ENCODE results near the gene MARK1. TPM values are rescaled to one million over a fixed set of nuclear protein-coding genes. Genes with fewer than 3 reads are reported as not detected.

The MARK1 gene
- total RNA-seq, 1 experiment from 2014 or later = 7.5 TPM

DNA sequence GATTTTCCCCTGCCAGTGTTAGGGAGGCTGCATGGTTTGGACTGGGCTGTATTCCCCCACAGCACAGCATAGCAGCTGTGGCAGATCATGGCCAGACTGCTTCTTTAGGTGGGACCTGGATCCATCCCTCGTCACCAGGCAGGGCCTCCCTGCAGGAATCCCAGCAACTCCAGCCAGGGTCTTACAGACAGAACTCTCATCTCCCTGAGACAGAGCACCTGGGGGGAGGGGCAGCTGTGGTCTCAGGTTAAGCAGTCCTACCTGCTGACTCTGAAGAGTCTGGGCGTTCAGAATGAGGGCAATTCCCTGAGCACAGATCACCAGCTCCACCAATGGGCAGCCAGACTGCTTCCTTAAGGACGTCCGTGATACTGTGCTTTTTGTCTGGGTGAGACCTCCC is 114.3 kb downstream of the MARK1 start:
- Mint-ChIP-seq H3K36me3 (ENCODE audit: insufficient read depth, unreplicated experiment) (no peaks in the 10 kb centered on the region), H3K9me3 (ENCODE audit: unreplicated experiment) (peaks cover 11% of the 10 kb centered on the region)
- BruUV-seq (replicated peaks) = no TSS peak

DNA sequence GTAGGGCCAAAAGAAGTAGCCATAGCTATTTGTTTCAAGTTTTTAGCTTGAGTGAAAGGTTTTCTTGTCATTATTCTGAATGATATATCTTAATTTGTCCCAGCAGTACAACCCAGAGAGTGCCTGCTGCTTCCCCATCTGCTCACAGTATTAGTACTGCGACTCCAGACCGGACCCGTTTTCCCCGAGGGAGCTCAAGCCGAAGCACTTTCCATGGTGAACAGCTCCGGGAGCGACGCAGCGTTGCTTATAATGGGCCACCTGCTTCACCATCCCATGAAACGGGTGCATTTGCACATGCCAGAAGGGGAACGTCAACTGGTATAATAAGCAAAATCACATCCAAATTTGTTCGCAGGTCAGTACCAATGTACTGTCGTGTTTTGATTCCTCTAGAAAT is 125.1 kb downstream of the MARK1 start:
- TF ChIP-seq, protein P1, sequence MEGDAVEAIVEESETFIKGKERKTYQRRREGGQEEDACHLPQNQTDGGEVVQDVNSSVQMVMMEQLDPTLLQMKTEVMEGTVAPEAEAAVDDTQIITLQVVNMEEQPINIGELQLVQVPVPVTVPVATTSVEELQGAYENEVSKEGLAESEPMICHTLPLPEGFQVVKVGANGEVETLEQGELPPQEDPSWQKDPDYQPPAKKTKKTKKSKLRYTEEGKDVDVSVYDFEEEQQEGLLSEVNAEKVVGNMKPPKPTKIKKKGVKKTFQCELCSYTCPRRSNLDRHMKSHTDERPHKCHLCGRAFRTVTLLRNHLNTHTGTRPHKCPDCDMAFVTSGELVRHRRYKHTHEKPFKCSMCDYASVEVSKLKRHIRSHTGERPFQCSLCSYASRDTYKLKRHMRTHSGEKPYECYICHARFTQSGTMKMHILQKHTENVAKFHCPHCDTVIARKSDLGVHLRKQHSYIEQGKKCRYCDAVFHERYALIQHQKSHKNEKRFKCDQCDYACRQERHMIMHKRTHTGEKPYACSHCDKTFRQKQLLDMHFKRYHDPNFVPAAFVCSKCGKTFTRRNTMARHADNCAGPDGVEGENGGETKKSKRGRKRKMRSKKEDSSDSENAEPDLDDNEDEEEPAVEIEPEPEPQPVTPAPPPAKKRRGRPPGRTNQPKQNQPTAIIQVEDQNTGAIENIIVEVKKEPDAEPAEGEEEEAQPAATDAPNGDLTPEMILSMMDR (IDR thresholded peaks at IDR 0.05; ENCODE audit: unreplicated experiment) = no peak
- no peaks in the 10 kb centered on the region for H3K36me3 Mint-ChIP-seq (ENCODE audit: insufficient read depth, unreplicated experiment)
- POLR2A ChIA-PET = no interaction called here
- DNase-seq (ENCODE audit: unreplicated experiment) = no peak
- H3K27me3 Mint-ChIP-seq (ENCODE audit: insufficient read depth, unreplicated experiment) = no peaks in the 10 kb centered on the region
- no TSS peak for BruUV-seq (replicated peaks)
- H3K27ac Mint-ChIP-seq (ENCODE audit: low read depth, unreplicated experiment) = no peak overlapping the region
- H3K9me3 Mint-ChIP-seq (ENCODE audit: unreplicated experiment) = no peaks in the 10 kb centered on the region
- no peaks in the 10 kb centered on the region for H3K4me1 Mint-ChIP-seq (ENCODE audit: insufficient read depth, unreplicated experiment)
- CTCF ChIA-PET = interaction anchor here (1.3 kb wide), 1 partner anchor 27 kb away, joined by 3 read pairs; no protein-coding TSS in a partner anchor
- intact Hi-C loops (cut with micrococcal nuclease) = no loop called here
- no peak overlapping the region for H3K4me3 Mint-ChIP-seq (ENCODE audit: unreplicated experiment)

More for the DNA sequence above, 114.3 kb downstream of the MARK1 start:
- no peak overlapping the region for H3K27ac Mint-ChIP-seq (ENCODE audit: low read depth, unreplicated experiment)
- intact Hi-C loops (cut with micrococcal nuclease) = no loop called here
- H3K4me3 Mint-ChIP-seq (ENCODE audit: unreplicated experiment) = no peak overlapping the region
- ChIA-PET POLR2A (no interaction called here), CTCF (interaction anchor here (0.6 to 1.9 kb wide), 3 partner anchors 10 to 288 kb away, joined by 3 to 5 read pairs (median 4); no protein-coding TSS in a partner anchor)
- no peak for DNase-seq (ENCODE audit: unreplicated experiment)
- TF ChIP-seq, protein P1 (IDR thresholded peaks at IDR 0.05; ENCODE audit: unreplicated experiment) = no peak
- no peaks in the 10 kb centered on the region for H3K4me1 Mint-ChIP-seq (ENCODE audit: insufficient read depth, unreplicated experiment)
- H3K27me3 Mint-ChIP-seq (ENCODE audit: insufficient read depth, unreplicated experiment) = no peaks in the 10 kb centered on the region

DNA sequence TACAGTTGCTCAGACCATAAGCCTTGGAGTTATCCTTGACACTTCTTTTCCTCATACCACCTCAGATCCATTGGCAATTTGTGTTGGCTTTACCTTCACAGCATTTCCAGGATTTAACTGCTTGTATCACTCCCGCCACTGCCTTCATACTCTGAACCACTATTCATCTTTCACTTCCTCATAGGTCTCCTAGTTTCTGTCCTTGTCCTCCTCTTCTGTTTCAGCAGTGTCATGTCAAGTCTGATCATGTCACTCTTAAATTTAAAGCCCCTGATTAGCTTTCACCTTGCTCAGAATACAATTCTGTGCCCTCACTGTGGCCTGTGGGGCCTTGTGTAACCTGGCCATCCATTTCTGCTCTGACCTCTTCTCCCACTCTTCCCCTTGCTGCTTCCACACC is 127.6 kb downstream of the MARK1 start:
- CTCF ChIA-PET = interaction anchor here (0.7 to 1.3 kb wide), 4 partner anchors 9 to 359 kb away, joined by 3 to 4 read pairs (median 4); no protein-coding TSS in a partner anchor

DNA sequence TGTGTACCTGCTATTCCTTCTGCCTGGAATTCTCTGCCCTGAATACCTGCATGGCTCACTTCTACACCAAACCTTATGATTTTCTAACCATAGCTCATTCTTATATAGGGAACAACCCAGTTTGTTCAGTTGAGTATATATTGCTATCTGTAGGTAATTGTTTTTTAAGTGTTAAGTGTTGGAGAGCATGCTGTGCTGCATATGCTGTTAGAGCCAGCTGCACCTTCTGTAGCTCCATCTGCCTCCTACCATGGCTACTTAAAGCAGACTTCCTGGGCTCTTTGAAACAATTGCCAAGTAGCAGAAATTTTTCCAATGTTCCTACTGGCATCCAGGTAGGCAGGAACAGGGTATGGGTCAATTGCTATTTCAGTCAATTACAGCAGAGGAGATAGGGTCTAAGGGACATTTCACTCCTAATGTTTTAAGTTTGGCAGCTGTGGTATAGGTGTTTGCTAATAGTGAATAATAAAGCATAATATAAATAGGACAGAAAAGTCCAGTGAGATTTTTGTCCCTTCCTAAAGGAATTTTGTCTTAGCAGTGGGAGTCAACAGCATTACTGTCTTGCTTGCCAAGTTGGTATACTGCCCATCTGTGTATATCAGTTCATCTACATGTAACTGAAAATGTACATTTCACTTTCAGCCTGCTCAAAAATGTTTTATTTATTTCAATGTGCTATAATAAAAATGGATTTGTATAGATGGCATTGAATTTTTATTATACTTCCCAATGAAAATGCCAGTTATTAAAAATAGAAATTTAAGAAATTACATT is 128.2 kb downstream of the MARK1 start:
- no peaks in the 10 kb centered on the region for H3K4me1 Mint-ChIP-seq (ENCODE audit: insufficient read depth, unreplicated experiment)
- TF ChIP-seq, protein P1 (IDR thresholded peaks at IDR 0.05; ENCODE audit: unreplicated experiment) = no peak
- no peak overlapping the region for H3K27ac Mint-ChIP-seq (ENCODE audit: low read depth, unreplicated experiment)
- ChIA-PET CTCF (interaction anchor here (0.6 to 1.3 kb wide), 3 partner anchors 27 to 360 kb away, joined by 3 to 5 read pairs (median 4); no protein-coding TSS in a partner anchor), POLR2A (interaction anchor here (0.7 kb wide), 1 partner anchor 20 kb away, joined by 3 read pairs; no protein-coding TSS in a partner anchor)
- no peaks in the 10 kb centered on the region for H3K36me3 Mint-ChIP-seq (ENCODE audit: insufficient read depth, unreplicated experiment)
- H3K4me3 Mint-ChIP-seq (ENCODE audit: unreplicated experiment) = no peak overlapping the region
- DNase-seq (ENCODE audit: unreplicated experiment) = no peak
- no TSS peak for BruUV-seq (replicated peaks)
- H3K9me3 Mint-ChIP-seq (ENCODE audit: unreplicated experiment) = no peaks in the 10 kb centered on the region
- H3K27me3 Mint-ChIP-seq (ENCODE audit: insufficient read depth, unreplicated experiment) = no peaks in the 10 kb centered on the region
- intact Hi-C loops (cut with micrococcal nuclease) = no loop called here

More for the DNA sequence above, 127.6 kb downstream of the MARK1 start:
- DNase-seq (ENCODE audit: unreplicated experiment) = no peak
- Mint-ChIP-seq H3K36me3 (ENCODE audit: insufficient read depth, unreplicated experiment) (no peaks in the 10 kb centered on the region), H3K27ac (ENCODE audit: low read depth, unreplicated experiment) (no peak overlapping the region), H3K4me1 (ENCODE audit: insufficient read depth, unreplicated experiment) (no peaks in the 10 kb centered on the region), H3K27me3 (ENCODE audit: insufficient read depth, unreplicated experiment) (no peaks in the 10 kb centered on the region), H3K4me3 (ENCODE audit: unreplicated experiment) (no peak overlapping the region), H3K9me3 (ENCODE audit: unreplicated experiment) (no peaks in the 10 kb centered on the region)
- no TSS peak for BruUV-seq (replicated peaks)
- TF ChIP-seq, protein P1 (IDR thresholded peaks at IDR 0.05; ENCODE audit: unreplicated experiment) = no peak
- intact Hi-C loops (cut with micrococcal nuclease) = no loop called here
- POLR2A ChIA-PET = no interaction called here

All from MCF 10A (cell line).